NCI-H1417 (cell line): ENCODE data around the gene MADD.

ENCODE experiments used
- DNase-seq, 3 experiments: peaks; one replicate each; lab custom pipeline; 2025; lab: John Stamatoyannopoulos, UW

MADD gene

DNA sequence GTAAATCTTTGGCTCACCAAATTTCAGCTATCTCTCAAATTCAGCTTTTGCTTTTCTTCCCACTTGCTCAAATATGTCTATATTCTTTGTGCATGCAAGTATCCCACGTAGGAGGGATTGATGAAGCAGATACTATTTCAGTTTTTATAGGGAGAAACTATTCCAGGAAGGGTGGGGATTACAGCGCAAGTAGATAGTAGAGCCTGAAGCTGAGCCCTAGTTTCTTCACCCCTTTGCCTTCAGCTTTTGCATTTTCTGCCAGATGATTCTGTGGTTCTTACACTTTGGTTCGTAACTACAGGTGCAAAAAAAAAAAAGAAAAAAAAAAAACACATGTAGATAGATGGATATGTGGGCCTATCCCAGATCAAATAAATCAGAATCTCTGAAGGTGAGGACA, 18.2 kb upstream of the MADD start:
- no peak for DNase-seq

DNA sequence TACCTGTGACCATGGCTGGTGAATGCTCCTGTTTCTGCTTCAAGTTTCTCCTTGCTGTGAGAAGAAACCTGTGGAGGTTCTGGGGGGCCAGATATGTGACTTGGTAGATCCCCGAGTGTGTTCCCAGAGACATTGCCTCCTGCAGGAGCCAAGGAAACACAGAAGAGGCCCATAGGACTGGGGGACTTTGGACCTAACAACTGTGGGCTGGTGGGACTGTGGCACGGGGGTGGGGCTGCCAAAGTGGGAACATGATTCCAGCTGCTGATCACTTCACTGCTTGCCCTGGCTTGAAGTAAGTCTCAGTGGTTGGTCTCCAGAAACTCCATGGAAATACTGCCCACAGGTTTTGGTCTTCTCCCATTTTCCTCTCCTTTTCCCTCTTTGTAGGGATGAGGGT, 16.3 kb upstream of the MADD start:
- no peak for DNase-seq

DNA sequence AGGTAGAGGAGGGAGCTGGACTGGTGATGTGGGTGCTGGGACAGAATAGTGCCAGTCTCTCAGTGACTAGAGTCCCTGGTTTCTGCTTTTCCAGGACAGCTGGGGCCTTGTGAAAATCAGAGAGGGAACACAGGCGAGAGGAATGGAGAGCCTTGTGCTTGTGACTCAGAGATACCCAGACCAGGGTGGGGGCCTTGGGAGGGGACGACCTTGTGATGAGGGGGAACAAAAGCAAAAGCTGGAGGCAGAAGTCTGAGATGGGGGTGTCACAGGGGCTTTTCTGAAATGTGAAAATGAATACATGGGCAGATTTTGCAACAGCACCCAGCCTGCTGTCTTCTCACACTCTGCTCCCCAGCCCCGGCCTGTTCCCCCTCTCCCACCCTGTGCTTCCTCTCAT, 15.5 kb upstream of the MADD start:
- DNase-seq = no peak

DNA sequence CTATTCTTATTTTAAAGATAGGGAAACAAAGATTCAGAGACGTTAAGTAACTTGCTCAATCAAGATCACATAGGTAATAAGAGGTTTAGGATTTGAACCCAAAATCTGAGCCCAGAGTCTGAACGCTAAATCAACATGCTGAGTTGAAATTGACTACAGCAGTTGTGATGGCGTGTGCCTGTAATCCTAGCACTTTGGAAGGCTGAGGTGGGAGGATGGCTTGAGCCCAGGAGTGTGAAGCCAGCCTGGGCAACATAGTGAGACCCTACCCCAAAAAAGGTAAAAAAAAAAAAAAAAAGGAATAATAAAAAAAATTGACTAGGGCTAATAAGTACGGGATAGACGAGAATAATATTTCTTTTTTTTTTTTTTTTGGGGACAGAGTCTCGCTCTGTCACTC, 13.6 kb upstream of the MADD start:
- no peak for DNase-seq

GRCh38 chr11:47257177-47257516, 12.8 kb upstream of the MADD start:
- DNase-seq = no peak

DNA sequence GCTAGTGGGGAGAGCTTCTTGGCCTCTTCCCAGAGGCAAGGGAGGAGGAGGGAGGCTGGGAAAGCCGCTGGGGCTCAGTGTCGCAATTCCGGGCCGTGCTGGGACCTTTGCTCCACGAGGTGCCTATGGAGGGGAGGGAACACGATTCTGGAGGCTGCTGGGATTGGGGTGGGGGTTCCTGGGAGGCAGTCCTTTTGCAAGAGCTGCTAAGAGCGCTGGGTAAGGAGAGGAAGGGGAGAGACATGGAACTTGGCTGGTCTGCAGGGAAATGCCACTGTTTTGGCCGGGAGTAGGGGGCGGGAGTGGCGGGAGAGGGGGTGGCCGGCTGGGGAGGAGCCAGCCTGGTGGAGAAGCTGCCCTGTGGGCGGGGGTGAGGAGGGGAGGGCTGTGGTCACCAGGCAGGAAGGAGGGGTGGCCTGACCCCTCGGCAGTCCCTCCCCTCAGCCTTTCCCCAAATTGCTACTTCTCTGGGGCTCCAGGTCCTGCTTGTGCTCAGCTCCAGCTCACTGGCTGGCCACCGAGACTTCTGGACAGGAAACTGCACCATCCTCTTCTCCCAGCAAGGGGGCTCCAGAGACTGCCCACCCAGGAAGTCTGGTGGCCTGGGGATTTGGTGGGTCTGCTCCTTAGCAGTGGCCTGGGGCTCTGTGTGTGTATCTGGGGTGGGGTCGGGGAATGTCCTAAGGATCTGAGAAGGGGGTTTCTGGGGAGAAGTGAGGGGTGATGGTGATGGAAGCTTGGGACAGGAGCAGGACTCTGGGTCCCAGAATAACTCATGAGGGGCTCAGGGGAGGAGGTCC, 12.2 kb upstream of the MADD start, which contains the start of gene NR1H3:
NR1H3 (plus strand) TSS at position 480 of the 800 bp plus-strand sequence. CDS start 1,221 bp downstream, outside the sequence.
- no peak for DNase-seq

DNA sequence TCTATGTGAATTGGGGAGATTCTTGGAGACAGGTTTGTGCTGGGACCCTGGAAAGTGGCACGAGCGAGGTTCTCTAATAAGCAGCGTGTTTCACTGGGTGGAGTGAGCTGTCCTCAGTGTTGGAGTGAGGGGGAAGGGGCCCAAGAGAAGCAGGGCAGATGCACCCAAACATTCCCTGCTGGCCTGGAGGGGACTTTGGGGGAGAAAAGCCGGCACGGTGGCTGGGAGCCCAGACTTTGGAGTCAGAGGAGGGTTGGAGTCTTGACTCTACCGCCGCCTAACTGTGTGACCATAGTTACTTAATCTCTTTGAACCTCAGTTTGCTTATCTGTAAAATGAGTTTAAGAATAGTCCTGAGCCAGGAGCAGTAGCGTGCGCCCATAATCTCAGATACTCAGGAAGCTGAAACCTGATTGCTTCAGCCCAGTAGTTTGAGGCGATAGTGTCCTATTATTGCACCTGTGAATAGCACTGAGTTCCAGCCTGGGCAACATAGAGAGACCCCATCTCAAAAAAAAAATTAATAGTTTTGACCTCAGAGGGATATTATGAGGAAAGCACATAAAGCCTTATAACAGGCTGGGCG, 11.5 kb upstream of the MADD start:
- DNase-seq = no peak

DNA sequence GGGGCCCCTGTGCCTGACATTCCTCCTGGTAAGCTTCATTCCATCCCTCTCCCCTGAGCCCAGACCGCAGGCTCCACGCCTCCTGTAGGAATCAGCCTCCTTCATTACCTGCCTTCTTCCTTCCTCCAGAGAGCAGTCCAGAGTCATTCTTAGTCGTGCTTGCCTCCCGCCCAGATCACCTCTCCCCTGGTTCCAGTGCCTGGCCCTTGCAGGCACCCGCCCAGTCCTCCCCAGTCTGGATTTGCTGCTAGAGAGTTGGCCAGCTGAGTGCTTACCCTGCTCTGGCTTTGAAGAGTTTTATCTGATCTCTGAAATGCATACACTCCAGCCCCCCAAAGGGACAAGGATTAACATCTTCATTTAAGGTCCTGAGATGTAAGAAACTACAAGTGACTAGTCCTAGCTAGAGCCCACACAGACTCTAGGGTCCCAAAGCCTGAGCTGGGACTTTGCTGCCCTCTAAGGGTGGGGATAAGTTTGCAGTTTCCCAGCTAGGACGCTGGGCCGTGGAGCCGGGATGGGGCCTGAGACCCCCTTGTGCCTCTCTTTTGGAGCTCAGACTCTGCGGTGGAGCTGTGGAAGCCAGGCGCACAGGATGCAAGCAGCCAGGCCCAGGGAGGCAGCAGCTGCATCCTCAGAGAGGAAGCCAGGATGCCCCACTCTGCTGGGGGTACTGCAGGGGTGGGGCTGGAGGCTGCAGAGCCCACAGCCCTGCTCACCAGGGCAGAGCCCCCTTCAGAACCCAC, 10.5 kb upstream of the MADD start:
- DNase-seq = no peak

- no peak for DNase-seq
Measured at GRCh38 chr11:47260366-47260765, 9.6 kb upstream of the MADD start.

DNA sequence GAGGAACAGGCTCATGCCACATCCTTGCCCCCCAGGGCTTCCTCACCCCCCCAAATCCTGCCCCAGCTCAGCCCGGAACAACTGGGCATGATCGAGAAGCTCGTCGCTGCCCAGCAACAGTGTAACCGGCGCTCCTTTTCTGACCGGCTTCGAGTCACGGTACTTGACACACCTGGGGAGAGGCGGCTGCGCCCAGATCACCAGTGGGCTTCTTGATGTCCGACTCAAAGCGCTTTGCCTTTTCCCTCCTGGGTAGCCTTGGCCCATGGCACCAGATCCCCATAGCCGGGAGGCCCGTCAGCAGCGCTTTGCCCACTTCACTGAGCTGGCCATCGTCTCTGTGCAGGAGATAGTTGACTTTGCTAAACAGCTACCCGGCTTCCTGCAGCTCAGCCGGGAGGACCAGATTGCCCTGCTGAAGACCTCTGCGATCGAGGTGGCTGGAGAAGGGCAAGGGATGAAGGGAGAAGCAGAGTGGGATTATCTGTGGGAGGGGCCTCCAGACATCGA, 8.6 kb upstream of the MADD start:
- no peak for DNase-seq

- no peak for DNase-seq
Measured at GRCh38 chr11:47264119-47264518, 5.8 kb upstream of the MADD start.

DNA sequence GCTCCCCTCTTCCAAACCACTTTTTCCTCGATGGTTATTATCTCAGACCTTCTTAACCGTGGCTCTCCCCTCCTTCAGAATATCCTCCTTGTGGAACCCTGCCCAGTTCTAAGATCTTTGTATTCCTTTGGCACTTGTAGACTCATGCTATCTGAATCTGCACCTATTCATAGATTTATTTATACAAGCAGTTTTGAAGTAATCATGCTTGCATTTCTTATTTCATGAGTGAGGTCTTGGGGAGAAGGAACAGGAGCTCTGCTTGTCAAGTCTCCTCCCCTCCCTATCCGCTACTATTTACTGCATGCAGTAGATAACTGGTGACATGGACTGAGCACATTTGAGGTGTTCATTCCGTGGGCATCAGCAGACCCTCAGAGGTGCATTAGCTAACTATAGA, 5.4 kb upstream of the MADD start:
- no peak for DNase-seq

GRCh38 chr11:47267876-47268275, 2.1 kb upstream of the MADD start:
- no peak for DNase-seq

- DNase-seq = no peak
Measured at GRCh38 chr11:47268448-47269001, 1.4 kb upstream of the MADD start.

DNA sequence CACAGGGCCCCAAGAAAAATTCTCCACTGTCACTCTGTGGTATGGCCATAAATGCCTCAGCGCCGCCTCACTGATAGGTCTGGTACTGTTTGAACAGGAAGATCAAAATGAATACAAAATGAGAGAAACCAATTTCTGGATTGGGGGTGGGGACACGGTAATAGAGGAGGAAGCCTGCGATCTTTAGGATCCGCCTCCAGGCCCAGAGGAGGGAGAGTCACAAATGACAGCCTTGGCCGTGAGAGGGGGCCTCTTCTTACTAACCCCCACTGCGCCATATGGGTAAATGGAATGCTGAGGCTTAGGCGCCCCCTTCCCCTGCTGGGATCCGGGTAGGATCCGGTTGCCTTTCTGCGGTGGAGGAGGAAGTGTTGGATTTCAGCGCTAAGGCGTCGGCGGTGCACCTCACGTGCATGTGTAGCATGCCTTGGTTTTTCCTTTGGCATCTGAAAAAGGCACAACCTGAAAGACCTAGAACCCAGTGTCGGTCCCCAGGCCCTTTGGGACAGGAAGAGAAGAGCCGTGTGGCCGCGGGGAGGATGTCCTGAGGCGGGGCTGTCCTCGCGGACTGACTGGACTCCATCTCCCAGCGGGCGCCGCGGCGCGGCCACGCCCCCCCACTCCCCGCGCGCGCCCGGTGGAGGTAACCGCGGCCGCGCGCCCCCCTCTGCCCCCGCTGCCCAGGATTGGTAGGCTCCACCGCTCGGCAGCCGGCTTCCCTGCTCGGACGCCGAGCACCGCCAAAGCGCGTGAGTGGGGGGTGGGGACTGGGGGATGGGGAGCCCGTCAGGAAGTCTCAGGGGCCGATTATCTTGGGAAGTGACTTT, 718 bp upstream of the MADD start:
- peak; percentile 93 to 95 (median 94) for DNase-seq

DNA sequence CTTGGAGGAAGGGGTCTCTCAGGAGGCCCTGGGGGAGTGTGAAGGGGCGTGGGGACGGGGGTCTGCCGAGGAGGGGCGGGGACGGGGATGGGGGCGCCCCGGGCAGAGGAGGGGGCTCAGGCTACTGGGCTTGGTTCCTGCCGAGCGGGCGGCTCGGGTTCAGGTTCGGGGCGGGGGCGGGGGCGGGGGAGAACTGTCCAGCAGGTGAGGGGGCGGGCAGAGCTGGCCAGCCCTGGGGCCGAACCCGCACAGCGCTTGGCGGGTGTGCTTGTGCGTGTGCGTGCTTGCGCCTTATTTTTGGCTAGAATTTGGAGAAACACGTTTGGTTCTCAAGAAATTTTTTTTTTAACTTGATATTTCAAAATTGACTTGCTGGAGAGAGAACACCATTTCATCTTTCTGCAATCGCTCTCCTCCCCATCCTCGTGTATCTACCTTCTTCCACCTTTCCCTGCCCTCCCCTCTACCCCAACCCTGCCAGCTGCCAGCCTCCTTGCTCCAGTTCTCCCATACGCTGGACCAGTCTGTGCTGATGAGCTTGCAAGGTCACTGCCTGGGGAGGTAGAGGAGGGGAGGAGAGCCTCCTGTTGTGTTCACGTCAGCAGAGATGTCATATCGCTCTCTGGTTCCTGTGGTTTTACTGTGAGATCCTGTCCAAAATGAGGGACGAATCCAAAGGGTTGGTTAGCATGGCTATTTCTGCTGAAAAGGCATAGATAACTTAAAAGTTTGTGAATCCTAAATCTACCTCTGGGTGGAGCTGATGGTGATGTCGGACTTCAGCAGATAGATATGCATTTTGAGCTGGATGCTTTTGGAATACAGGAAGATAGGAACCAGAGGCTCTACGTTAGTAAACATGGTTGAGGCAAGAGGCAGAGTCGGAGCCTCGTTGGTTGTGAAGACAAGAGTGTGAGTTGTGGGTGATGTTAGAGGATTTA, 668 bp downstream of the MADD start:
- peak; percentile 21 to 70 (median 37) for DNase-seq

- DNase-seq = no peak
Measured at GRCh38 chr11:47271328-47271727, 1.4 kb downstream of the MADD start.

DNA sequence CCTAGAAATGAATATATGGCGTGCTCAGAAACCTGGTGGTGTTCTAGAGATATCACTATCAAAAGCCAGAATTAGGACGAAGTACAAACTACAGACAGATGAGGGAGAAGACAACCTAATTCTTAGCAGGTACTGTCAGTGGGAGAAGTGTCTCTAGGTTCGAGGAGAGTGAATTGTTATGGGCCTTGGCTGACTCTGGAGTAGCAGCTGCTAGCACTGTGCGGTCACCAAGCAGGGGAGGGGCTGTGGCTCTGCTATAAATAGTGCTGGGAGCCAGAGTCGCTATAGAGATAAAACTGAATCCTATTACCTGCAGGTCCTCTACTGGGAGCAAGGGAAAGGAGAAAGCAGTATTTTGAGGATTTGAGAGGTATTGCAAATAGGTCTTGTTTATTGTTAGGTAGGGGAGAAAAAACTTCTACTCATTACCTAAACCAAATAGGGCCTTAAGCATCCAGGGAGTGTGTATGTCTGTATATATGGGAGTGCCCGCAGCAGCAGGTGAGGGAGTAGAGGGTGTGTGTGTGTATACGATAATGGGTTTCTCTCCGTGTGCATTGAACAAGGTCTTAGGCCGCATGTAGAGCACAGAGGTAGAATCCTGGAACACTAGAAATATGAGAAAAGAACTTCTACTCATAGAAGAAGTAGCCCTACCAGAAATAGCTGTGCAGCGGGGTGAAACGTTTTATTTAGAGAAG, 2.2 kb downstream of the MADD start:
- DNase-seq = peak; percentile 45 to 84 (median 71)

- DNase-seq = no peak
Measured at GRCh38 chr11:47272706-47273105, 2.8 kb downstream of the MADD start.
